ENCODE measurements around the gene TLL2.

The TLL2 gene

DNA sequence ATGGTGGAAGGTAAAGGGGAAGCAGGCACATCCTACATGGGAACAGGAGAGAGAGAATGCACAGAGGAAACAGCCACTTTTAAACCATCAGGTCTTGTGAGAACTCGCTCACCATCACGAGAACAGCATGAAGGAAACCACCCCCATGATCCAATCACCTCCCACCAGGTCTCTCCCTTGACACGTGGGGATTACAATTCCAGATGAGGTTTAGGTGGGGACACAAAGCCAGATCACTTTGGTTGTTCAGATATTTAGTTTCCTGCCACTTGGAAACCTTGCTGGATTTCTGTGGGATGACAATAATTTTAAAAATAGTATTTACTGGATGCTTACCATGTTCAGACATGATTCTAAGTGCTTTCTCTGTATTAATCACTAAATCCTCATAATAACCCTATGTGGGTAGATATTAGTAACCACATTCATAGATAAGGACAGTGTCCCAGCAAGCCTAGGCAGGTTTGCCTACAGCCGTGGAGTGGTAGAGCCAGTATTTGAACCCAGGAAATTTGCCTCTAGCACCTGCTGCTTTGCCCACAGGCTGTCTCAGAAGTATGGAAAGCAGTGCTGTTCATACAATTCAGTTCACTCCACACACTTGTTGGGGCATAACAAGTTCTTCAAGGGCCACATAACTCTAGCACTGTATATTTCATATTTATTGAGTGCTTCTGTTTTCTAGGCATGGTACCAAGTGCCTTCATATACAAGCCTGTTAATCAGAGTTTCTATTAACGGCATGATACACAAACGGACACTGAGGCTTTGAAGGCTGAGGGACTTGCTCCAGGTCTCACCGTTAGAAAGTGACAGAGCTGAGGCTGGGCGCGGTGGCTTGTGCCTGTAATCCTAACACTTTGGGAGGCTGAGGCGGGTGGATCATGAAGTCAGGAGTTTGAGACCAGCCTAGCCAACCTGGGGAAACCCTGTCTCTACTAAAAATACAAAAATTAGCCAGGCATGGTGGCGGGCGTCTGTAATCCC lies 8.3 kb downstream of the TLL2 start:
- DNase-seq: no peak

DNA sequence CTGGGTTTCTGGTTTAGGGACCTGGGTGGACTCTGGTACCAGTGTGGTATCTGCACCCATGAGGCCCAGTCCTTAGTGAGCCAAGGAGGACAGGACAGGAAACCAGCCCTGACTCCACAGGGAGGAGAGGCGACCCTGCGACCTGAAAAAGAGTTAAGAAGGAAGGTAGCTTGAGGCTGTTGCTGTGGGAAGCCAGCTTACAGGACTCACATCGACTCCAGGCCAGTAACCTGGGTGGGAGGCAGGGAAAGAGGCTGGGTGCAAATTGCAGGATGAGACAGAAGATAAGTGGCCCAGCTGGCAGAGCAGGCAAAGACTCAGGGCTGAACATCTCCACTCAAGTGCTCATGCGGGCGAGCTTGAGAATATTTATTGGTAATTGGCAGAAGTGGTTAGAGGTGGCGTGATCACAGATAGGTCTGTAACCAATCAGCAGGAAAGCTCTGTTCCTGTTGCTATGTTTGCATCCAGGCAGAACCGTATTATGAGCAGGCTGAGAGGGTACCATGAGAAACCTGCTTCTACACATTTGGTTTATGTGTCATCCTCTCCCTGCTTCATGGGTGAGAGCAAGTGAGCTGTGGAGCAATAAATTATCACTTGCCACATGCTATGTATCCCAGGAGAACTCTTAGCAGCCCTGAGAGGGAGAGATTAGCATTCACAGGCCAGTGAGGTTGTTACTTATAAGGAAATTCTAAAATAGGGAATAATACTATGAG lies 11.0 kb downstream of the TLL2 start:
- DNase-seq: no peak

- DNase-seq: no peak
Measured at GRCh38 chr10:96501985-96502384, 11.7 kb downstream of the TLL2 start.

DNA sequence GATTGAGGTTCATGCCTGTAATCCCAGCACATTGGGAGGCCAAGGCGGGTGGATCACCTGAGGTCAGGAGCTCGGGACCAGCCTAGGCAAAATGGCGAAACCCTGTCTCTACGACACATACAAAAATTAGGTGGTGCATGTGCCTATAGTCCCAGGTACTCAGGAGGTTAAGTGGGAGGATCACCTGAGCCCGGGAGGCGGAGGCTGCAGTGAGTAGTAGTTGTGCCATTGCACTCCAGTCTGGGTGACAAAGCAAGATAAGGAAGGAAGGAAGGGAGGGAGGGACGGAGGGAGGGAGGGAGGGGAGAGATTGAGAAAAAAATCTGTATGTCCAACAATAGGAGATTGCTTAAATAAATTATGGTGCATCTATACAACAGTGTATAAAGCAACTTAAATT lies 13.2 kb downstream of the TLL2 start:
- DNase-seq: no peak

- DNase-seq: no peak
Measured at GRCh38 chr10:96500050-96500449, 13.7 kb downstream of the TLL2 start.

DNA sequence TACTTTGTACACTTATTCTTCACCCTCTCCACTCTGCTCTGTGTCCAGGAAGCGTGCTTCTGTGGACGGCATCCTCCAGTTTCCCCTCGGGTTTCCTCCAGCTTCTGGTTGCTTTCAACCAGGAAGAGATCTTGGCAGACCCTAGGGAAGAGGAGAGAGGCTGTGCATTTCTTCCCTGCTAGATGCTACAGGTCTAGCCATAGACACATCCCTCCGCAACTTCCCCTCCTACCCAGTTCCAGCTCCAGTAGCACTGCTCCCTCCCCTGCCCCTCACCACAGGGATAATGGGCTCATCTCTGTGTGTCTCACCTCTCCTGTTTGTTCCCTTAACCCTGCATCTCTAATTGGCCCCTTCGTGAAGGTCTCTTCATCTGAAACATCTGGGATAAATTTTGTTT lies 16.3 kb downstream of the TLL2 start:
- no peak for DNase-seq

DNA sequence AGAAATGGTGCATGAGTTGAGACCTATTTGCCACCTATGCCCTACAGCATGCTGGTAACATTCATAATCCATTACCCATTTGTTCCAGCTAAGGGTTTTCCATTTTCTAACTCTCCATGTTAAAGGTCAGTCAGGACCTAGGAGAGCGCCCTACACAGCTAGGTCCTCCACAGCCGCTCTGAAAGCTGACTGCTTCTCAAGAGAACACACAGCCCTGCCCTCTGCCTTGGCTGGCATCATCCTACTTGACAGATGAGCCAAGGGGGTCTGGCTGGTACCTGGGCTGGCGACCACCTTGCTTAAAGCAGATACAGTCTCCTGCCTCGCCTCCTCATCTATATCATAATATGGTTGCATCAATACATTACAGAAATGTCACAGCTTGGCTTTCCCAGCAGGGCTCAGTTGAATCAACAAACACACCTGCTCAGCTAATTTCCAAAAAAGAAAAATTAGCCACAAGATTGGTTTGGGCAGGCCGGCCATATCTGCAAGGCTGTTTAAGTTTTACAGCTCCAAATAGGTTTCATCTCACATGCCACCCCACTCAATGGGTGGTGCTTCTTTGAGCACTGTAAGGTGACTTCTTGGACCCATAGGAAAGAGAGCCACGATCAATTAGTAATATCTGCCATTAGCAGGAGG lies 17.3 kb downstream of the TLL2 start:
- DNase-seq: no peak

GRCh38 chr10:96495544-96495943 lies 18.2 kb downstream of the TLL2 start:
- no peak for DNase-seq

GRCh38 chr10:96494694-96495093 lies 19.0 kb downstream of the TLL2 start:
- no peak for DNase-seq

DNA sequence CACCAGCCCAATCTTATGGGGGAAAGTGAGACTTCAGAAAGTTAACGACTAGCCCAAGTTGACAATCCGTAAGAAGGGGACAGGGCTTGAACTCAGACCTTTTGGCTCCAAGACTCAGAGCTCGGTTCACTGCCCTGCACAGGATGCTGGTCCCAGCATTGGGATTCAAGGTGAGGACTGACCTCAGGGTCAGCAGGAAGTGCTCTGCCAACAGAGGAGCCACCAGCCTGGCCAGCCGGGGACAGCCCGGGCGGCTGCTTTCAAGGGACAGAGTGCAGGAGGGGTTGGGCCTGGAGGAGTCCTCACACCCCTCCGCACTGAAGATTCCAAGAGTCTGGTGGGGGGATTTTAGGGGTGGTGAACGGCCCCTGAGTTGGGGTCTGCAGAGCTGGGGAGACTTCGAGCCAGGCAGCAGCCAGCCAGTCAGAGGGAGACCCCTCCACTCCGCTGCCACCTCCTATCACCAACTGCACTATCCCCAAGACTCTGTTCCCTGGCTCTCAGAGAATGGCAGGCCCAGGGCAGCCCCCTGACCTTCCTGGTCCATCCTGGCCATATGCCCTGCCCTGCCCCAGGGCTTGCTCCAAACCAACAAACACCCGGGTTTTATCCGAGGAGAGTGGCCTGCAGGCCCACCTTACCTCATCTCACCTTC lies 19.7 kb downstream of the TLL2 start:
- DNase-seq: no peak

GRCh38 chr10:96493254-96493653 lies 20.5 kb downstream of the TLL2 start:
- no peak for DNase-seq

DNA sequence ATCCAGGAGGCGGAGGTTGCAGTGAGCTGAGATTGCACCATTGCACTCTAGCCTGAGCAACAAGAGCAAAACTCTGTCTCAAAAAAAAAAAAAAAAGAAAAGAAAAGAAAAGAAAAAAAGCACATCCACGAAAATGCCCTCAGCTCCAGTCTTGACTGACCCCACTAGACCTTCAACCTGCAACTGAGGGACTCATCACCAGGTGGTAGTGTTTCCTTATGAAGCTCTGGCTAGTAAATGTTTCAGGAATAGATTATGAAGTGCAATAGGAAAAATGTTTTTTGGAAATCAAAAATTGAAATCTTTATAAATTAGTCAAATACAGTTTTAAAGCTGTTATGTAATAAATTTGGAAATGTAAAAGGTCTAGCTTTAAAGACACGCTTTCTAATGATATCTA lies 22.4 kb downstream of the TLL2 start:
- DNase-seq: no peak

DNA sequence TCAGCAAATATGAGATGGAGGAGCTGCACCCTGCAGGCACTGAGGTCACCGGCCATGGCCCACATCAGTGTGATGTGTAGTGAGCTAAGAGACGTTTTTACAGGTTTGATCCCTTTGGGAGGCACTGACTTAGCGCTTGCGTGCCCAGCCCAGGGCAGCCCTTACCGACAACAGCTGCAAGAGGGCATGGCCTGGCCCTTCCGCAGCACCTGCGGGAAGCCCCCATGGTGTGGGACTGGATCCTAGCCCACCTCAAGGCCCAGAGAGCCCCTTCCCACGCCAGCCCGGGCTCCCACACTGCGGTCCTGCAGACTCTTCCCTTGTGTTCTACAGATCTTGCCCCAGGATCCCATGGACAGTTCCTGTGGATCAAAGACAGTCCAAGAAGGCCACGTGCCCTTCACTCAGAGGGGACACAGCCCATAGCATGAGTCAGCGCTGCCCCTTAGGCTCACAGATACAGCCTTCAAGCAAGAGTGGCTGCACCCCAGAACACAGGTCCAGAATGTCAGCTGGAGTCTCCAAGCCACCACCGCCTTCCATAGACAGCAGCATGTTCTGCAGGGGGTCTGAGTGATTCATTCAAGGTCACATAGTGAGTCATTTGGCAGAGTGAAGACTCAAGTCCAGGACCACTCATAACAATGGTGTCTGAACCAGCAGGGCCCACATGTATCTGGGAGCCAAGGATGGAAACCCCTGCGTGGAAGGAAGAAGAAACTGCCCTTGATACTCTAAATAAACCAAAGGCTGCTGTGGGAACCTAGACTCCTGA lies 25.4 kb downstream of the TLL2 start:
- DNase-seq: no peak

- no peak for DNase-seq
Measured at GRCh38 chr10:96482815-96483588, 30.7 kb downstream of the TLL2 start.

DNA sequence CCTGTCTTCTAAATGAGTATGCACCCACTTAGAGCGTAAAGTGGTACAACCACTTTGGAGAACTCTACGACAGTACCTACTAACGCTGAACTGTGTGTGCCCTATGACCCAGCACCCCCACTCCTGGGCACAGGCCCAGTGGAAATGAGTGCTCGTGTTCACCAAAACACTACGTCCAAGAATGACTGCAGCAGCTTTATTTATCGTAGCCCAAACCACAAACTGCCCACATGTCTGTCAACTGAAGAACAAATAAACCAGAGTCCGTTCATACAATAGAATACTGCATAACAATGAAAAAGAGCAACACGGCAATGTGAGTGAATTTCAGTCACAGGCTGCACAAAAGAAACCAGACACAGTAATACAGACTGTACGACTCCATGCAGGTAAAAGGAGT lies 35.4 kb downstream of the TLL2 start:
- no peak for DNase-seq

- DNase-seq: no peak
Measured at GRCh38 chr10:96473866-96474265, 39.9 kb downstream of the TLL2 start.

DNA sequence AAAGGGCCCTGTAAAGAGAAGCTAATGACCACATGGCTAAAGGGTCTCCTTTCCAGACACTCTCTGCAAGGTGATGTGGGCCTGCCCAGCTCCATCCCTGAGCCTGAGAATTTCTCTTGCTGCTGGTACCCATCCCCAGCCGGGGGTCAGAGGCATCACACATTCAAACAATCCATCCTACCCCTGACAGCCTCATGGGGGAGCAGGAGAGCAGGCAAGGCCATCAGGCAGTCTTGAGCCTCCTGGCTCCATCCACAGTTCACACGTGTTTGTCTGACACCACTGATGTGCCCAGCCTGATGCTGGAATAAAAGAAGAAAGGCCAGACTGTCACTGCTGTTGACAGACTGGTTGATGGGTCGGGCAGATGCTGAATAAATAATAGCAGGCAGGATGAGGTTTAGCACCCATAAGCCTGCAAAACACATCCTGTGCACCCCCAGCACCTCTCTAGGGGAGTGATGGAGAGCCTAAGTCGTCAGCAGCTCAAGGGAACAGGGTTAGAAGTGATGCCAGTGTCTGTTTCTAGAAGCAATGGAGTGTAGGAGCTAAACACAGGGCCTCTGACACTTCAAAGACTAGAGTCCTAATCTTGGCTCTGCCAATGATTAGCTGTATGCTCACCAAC lies 43.5 kb downstream of the TLL2 start:
- peak; percentile 19 for DNase-seq

DNA sequence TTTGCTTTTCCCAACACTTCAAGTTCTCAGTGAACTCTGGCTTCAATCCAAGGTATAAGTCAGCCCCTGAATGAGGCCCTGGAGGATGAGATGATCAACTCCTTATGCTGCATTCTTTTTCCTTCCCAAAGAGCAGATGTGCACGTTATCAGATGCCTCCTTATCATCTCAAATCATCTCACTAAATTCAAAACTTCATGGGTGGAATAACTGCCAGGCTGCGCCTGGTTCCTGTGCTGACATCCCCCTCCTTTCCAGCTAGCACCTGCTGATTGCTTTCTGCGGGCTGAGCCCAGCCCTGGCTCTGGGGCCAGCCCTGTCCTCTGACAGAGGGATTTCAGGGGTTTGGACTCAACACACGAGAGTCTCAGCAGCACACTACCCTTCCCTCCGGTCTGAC lies 44.9 kb downstream of the TLL2 start:
- DNase-seq: no peak

DNA sequence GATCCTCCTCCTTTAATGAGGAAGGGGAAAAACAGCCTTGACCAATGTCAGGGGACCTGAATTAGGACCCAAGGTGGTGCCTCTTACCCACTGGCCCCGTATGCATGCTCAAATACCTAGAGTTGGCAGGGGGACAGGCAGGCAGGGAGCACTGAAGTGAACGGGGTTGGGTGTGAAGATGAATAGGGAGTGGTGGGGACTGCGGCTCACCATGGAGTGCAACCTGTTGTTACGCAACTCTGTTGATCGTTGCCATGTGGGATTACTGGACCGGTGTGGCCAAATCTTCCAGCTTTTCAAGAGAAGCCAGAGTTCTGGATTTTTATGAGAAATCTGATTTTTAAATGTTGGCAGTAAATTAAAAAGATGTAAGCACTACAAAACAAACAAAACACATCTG lies 48.1 kb downstream of the TLL2 start:
- no peak for DNase-seq

DNA sequence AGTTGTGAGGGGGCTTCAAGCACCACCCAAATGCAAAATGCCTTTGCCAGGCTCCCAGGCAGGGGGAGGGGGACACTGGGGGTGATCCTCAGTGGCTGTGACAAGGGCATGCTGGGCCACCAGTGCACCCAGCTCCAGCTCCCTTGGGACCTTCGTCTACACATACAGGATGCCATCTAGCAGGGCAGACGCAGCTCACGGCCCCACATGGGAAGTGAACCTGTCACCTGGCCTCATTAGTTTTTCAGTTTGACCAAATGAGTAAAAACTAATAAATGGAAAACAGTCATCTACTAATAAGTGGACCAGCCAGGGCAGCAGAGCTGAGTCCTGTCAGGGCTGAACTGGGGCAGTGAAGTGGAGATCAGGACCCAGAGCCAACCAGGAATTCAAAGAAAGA lies 50.2 kb downstream of the TLL2 start:
- DNase-seq: no peak

- DNase-seq: no peak
Measured at GRCh38 chr10:96462606-96463151, 51.0 kb downstream of the TLL2 start.

All from stimulated activated CD4-positive, alpha-beta T cell treated with anti-CD3 and anti-CD28 coated beads, Interleukin-4, amount 100 ng/mL, for 24 hours (primary cell).